ENCODE measurements around the gene GNLY.

GRCh38 chr2:85669549-85669948 lies 24.6 kb upstream of the GNLY start:
- TF ChIP-seq, protein P1, sequence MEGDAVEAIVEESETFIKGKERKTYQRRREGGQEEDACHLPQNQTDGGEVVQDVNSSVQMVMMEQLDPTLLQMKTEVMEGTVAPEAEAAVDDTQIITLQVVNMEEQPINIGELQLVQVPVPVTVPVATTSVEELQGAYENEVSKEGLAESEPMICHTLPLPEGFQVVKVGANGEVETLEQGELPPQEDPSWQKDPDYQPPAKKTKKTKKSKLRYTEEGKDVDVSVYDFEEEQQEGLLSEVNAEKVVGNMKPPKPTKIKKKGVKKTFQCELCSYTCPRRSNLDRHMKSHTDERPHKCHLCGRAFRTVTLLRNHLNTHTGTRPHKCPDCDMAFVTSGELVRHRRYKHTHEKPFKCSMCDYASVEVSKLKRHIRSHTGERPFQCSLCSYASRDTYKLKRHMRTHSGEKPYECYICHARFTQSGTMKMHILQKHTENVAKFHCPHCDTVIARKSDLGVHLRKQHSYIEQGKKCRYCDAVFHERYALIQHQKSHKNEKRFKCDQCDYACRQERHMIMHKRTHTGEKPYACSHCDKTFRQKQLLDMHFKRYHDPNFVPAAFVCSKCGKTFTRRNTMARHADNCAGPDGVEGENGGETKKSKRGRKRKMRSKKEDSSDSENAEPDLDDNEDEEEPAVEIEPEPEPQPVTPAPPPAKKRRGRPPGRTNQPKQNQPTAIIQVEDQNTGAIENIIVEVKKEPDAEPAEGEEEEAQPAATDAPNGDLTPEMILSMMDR (IDR thresholded peaks at IDR 0.05), result no peak
- TF ChIP-seq EP300 (IDR thresholded peaks at IDR 0.05), result no peak
- TF ChIP-seq POLR2A (IDR thresholded peaks at IDR 0.05), result no peak
